ENCODE results near the gene DIP2C. TPM values are rescaled to one million over a fixed set of nuclear protein-coding genes. Genes with fewer than 3 reads are reported as not detected.
"Not testable (repeated sequence)": the region's sequence is repeated elsewhere in the genome, so short reads cannot be mapped to it uniquely, and the experiment has no call there.

Gene DIP2C
- total RNA-seq, 3 donors from 2014 or later, result 8.0 to 72.0 (median 8.5) TPM

GRCh38 chr10:301536-301935 is 387.9 kb downstream of the DIP2C start:
- TF ChIP-seq CTCF (IDR thresholded peaks at IDR 0.05), result no peak
- Histone ChIP-seq H3K4me1 (ENCODE audit: low read depth) (no peaks in the 10 kb centered on the region), H3K9me3 (no peaks in the 10 kb centered on the region), H3K4me3 (no peak overlapping the region), H3K36me3 (ENCODE audit: low read depth) (no peaks in the 10 kb centered on the region)
- no peak for ATAC-seq
- intact Hi-C loops (cut with DNase I, micrococcal nuclease), result no loop called here
- DNase-seq, result no peak

GRCh38 chr10:300580-300979 is 388.9 kb downstream of the DIP2C start:
- DNase-seq; H3K4me1 ChIP-seq (ENCODE audit: low read depth); H3K4me3 ChIP-seq; H3K36me3 ChIP-seq (ENCODE audit: low read depth); intact Hi-C loops (cut with DNase I, micrococcal nuclease); H3K9me3 ChIP-seq; ATAC-seq: not testable (repeated sequence)

- H3K4me3 ChIP-seq, result no peak overlapping the region
- no peak for DNase-seq
- H3K36me3 ChIP-seq (ENCODE audit: low read depth), result no peaks in the 10 kb centered on the region
- no peak for TF ChIP-seq CTCF (IDR thresholded peaks at IDR 0.05)
- H3K9me3 ChIP-seq, result no peaks in the 10 kb centered on the region
- intact Hi-C loops (cut with DNase I, micrococcal nuclease), result no loop called here
- no peak for ATAC-seq
- no peaks in the 10 kb centered on the region for H3K4me1 ChIP-seq (ENCODE audit: low read depth)
These were observed 389.5 kb downstream of the DIP2C start for GRCh38 chr10:299969-300368.

- H3K4me1 ChIP-seq (ENCODE audit: low read depth), result no peaks in the 10 kb centered on the region
- no peaks in the 10 kb centered on the region for H3K9me3 ChIP-seq
- H3K36me3 ChIP-seq (ENCODE audit: low read depth), result no peaks in the 10 kb centered on the region
- H3K4me3 ChIP-seq, result no peak overlapping the region
- intact Hi-C loops (cut with DNase I, micrococcal nuclease), result no loop called here
- DNase-seq, result no peak
- no peak for TF ChIP-seq CTCF (IDR thresholded peaks at IDR 0.05)
- no peak for ATAC-seq
These were observed 390.0 kb downstream of the DIP2C start for GRCh38 chr10:299512-299911.

GRCh38 chr10:298033-298432 is 391.4 kb downstream of the DIP2C start:
- H3K36me3 ChIP-seq (ENCODE audit: low read depth), result no peaks in the 10 kb centered on the region
- intact Hi-C loops (cut with DNase I, micrococcal nuclease), result no loop called here
- H3K4me3 ChIP-seq, result no peak overlapping the region
- no peak for DNase-seq
- ATAC-seq, result no peak
- TF ChIP-seq CTCF (IDR thresholded peaks at IDR 0.05), result no peak
- H3K4me1 ChIP-seq (ENCODE audit: low read depth), result no peaks in the 10 kb centered on the region
- H3K9me3 ChIP-seq, result no peaks in the 10 kb centered on the region

GRCh38 chr10:297567-297966 is 391.9 kb downstream of the DIP2C start:
- H3K4me3 ChIP-seq, result no peak overlapping the region
- H3K4me1 ChIP-seq (ENCODE audit: low read depth), result no peaks in the 10 kb centered on the region
- no peaks in the 10 kb centered on the region for H3K36me3 ChIP-seq (ENCODE audit: low read depth)
- TF ChIP-seq CTCF (IDR thresholded peaks at IDR 0.05), result no peak
- intact Hi-C loops (cut with DNase I, micrococcal nuclease), result no loop called here
- no peaks in the 10 kb centered on the region for H3K9me3 ChIP-seq
- DNase-seq (no peak), ATAC-seq (no peak)

Data from mucosa of descending colon (tissue), 3 donors.